Spinal cord (tissue), 10 donors: ENCODE results near the gene ARHGEF17. TPM values are rescaled to one million over a fixed set of nuclear protein-coding genes. Genes with fewer than 3 reads are reported as not detected.

Source experiments
- DNase-seq, 6 donors: peaks; one replicate each; pipeline versions ENCODE4 v3.0.0 to v3.0.0-alpha.2; 2013 to 2015; ENCODE audit warnings: low spot score in 6 of 6, low read depth in 4 of 6
- H3K27ac ChIP-seq: one replicate; pipeline ENCODE4 v1.5.1; 2013; ENCODE audit warnings: low read depth, low read length, control low read depth
- H3K27me3 ChIP-seq: one replicate; pipeline ENCODE4 v1.6.1; 2013; ENCODE audit warnings: low read length; ENCODE audit not compliant: control insufficient read depth, insufficient read depth
- H3K36me3 ChIP-seq: one replicate; pipeline ENCODE4 v1.6.1; 2013; ENCODE audit warnings: low read length; ENCODE audit not compliant: control insufficient read depth, insufficient read depth
- H3K4me1 ChIP-seq: one replicate; pipeline ENCODE4 v1.6.1; 2013; ENCODE audit warnings: low read length; ENCODE audit not compliant: control insufficient read depth, insufficient read depth
- H3K4me3 ChIP-seq: one replicate; pipeline ENCODE4 v1.5.1; 2013; ENCODE audit warnings: low read depth, low read length, control low read depth
- H3K9me3 ChIP-seq: one replicate; pipeline ENCODE4 v1.6.1; 2013; ENCODE audit warnings: low read length; ENCODE audit not compliant: control insufficient read depth, insufficient read depth
- WGBS: methylation state at CpG from one replicate; pipeline ENCODE4 v1.1.5; 2013; ENCODE audit warnings: missing lambda C conversion rate; ENCODE audit not compliant: insufficient coverage; 5-methylcytosine and 5-hydroxymethylcytosine counted together
- polyA plus RNA-seq, 2 donors: library from polyadenylated mRNA; unstranded; fragments of 120-200 nt; gene quantifications; one replicate each; pipeline ENCODE4 v1.2.1, GENCODE V29; 2013; ENCODE audit not compliant: insufficient read length in 2 of 2
- total RNA-seq, 2 donors: library from RNA; depleted of rRNA in 1 of 2; stranded (reverse); fragments of 120-200 nt in 1 of 2; fragments of >200 nt in 1 of 2; gene quantifications; one replicate each; pipeline versions ENCODE4 v1.2.3 to v1.2.4, GENCODE V29; 2013 to 2014
- donor health status: healthy.

The ARHGEF17 gene
- total and polyA plus RNA-seq, 4 donors, result 37.3 to 105 (median 67.5) TPM

DNA sequence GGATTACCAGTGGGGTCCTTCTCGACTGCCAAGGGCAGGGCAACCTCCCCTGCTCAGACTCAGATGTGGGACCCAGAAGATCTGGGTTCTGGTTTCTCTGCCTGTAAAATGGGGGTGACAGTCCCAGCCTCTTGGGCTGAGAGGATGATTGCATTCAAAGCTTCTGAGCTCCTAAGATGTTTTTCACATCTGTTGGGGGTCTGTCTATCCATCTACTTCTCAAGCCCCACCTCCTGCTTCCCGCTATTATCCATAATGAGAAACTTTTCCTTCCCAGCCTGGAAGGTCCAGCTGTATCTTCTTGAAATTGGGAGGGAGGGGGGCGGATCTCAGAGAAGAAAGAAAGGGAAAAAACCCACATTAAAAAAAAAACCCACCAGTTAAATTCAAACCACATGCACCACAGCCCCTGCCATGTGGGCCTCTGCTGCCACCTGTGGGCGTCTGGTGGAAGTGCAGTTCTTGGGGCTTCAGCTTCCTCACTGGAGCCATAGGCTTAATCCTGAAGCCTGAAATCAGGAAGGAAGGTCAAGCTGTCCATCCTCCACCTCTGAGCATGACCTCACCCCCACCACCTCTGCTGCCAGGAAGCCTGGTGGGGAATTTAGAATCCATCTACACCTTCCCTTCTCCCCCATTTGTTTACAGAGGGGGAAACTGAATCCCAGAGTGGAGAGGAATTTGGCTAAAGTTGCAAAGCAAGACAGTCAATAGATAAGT, 27.3 kb downstream of the ARHGEF17 start:
- no peaks in the 10 kb centered on the region for H3K36me3 ChIP-seq
- H3K4me3 ChIP-seq, result no peak overlapping the region
- WGBS, result 0% methylated on average over 1 of the region's 4 CpGs
- DNase-seq, result peak in 5 of 6 donors; percentile 79 to 96 (median 79)
- H3K27ac ChIP-seq, result peak overlapping the region; percentile 89
- peaks cover 68% of the 10 kb centered on the region for H3K4me1 ChIP-seq
- H3K27me3 ChIP-seq, result no peaks in the 10 kb centered on the region
- H3K9me3 ChIP-seq, result no peaks in the 10 kb centered on the region

DNA sequence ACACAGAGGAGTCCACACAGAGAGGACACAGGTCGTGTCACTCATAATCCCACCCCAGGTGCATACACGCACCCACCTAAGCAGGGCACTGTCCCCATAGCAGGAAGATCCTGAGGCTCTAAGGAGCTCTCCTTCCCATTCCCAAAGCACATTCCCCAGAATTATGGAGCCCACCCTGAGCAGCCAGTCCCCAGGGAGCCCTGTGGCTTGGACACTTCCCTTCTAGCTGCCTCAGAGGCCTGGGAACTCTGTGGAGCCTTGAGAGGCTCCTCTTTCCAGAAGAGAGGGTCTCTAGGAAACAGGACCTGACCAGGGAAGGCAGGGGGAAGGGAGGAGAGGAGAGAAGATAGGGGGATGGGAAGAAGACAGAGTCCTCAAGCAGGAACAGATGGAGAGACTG, 29.8 kb downstream of the ARHGEF17 start:
- H3K27ac ChIP-seq, result no peak overlapping the region

DNA sequence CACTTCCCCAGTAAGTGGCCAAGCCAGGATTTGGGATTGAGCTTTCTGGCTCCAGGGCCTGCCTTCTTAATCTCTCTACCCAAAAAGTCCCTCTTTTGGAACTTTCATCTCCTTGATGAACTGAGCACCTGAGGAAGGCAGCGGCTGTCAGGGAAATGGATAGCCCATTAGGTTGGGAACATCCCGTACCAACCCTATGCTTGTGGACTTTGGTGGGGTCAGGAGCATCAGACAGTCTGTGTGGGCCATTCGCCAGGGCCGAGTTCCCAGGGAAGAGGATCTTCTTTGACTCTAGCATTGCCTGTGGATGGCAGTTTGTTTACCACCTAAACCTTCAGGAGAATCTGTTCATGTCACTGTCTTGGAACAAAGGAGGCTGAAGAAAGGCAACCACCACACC, 30.2 kb downstream of the ARHGEF17 start:
- DNase-seq, result no peak
- Histone ChIP-seq H3K27me3 (no peaks in the 10 kb centered on the region), H3K36me3 (peaks cover 5% of the 10 kb centered on the region), H3K27ac (no peak overlapping the region), H3K9me3 (no peaks in the 10 kb centered on the region), H3K4me1 (peaks cover 55% of the 10 kb centered on the region), H3K4me3 (no peak overlapping the region)
- WGBS, result 86% methylated on average over 4 of the region's 4 CpGs

More for the DNA sequence above, 29.8 kb downstream of the ARHGEF17 start:
- WGBS, result 90% methylated on average over 2 of the region's 2 CpGs
- Histone ChIP-seq H3K4me3 (no peak overlapping the region), H3K36me3 (peaks cover 3% of the 10 kb centered on the region), H3K4me1 (peaks cover 56% of the 10 kb centered on the region), H3K9me3 (no peaks in the 10 kb centered on the region), H3K27me3 (no peaks in the 10 kb centered on the region)
- no peak for DNase-seq

DNA sequence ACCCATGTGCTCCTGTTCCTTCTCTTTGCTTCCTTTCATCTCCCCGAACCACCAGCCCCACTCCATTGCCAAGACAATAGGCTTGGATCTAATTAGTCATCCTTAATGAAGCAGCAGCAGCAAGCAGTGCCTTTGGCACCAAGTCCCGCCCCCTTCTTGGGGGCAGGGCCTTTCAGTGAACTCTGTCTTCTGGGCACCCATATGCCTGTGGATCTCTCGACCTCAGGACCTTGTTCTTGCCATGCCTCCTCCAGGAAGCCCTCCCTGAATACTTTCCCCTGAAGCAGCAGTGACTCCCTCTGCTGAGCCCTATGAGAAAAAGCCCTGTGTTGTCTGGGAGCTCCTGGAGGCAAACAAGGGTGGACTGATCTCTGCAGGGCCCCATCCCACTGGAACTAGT, 32.1 kb downstream of the ARHGEF17 start:
- Histone ChIP-seq H3K27me3 (no peaks in the 10 kb centered on the region), H3K27ac (no peak overlapping the region), H3K36me3 (peaks cover 13% of the 10 kb centered on the region), H3K4me1 (peaks cover 55% of the 10 kb centered on the region), H3K4me3 (no peak overlapping the region), H3K9me3 (no peaks in the 10 kb centered on the region)
- 43% methylated on average over 3 of the region's 3 CpGs for WGBS
- no peak for DNase-seq

DNA sequence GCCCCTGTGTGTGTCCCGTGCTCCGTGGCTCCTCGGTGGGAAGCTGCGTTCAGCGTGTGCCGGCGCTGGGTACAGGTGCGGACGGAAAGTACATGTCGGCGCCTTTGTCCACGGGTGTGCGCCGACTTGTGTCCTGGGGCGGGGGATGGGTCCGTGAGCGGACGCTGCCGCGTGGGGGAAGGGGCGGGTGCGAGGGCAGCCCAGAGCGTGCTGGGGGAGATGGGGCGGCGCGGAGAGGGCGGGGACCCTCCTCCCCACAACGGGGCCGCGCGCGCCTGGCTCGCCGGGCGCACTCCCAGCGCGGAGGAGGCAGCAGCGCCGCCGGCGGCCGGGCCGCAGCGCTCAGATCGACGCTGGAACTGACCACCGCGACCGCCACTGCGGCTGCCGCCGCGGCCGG, 34.6 kb downstream of the ARHGEF17 start:
- peak in 2 of 6 donors; percentile 75 to 84 for DNase-seq
- WGBS, result 5% methylated on average over 54 of the region's 54 CpGs
- H3K4me1 ChIP-seq, result peaks cover 70% of the 10 kb centered on the region
- H3K27ac ChIP-seq, result no peak overlapping the region
- peak overlapping the region; percentile 26 for H3K4me3 ChIP-seq
- peaks cover 33% of the 10 kb centered on the region for H3K36me3 ChIP-seq
- H3K9me3 ChIP-seq, result no peaks in the 10 kb centered on the region
- no peaks in the 10 kb centered on the region for H3K27me3 ChIP-seq

DNA sequence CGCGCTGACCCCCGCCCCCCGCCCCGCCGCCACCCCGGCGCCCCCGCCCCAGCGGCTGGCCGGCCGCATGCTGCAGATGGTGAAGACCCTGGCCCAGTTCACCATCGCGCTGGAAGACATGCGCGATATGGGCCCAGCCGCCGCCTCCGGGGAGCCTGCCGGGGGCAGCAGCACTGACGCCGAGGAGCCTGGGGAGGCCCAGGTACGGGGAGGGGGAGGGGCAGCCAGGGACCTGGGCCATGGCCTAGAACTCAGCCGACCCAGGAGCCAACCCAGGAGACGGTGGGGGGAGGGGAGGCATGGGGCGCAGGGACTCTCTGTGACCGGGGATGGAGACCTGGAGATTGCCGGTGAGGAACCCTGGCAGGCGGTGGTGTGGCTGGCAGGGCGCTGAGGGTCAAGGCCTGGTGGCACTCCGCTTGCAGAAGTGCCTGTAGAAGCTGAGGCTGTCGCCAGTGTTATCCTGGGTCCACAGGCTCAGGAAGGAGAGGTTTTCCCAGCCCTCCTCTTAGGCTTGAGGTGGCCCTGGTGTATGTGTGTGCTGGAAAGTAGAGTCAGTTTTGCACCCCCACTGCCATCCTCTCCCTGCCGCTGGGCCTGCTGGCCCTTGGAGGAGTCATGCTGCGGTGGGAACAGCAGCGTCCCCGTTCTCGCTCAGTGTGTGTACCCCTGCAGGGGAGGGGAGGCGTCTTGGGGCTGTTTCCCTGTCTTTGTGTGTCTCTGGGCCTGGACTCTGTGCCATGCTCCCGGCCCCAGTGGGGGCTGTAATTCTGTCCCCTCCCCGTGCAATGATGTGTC, 35.2 kb downstream of the ARHGEF17 start:
- no peaks in the 10 kb centered on the region for H3K27me3 ChIP-seq
- no peak overlapping the region for H3K27ac ChIP-seq
- peaks cover 39% of the 10 kb centered on the region for H3K36me3 ChIP-seq
- no peaks in the 10 kb centered on the region for H3K9me3 ChIP-seq
- WGBS, result 13% methylated on average over 38 of the region's 40 CpGs
- peak overlapping the region; percentile 10 for H3K4me3 ChIP-seq
- peak in 2 of 6 donors; percentile 45 to 63 for DNase-seq
- peaks cover 64% of the 10 kb centered on the region for H3K4me1 ChIP-seq

DNA sequence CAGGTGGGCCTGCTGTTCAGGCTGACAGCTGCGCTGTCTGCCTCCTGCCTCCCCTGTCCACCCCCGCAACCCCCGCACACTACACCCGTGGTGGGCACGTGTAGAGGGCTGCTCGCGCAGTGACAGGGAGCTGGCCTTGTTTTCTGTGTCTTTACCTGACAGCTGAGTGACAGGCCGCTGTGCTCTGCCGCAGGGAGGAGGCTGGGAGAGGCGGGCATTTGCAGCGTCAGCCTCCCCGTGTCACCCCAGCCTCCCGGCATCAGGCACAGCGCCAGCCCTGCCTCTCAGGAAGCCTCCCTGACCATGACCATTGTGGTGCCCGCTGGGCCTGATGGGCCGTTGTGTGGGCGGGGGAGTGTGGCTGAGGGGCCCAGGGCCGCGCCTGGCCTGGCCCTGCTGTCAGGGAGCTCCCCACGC, 36.1 kb downstream of the ARHGEF17 start:
- Histone ChIP-seq H3K4me3 (peak overlapping the region; percentile 14), H3K9me3 (no peaks in the 10 kb centered on the region), H3K36me3 (peaks cover 48% of the 10 kb centered on the region), H3K4me1 (peaks cover 60% of the 10 kb centered on the region), H3K27me3 (no peaks in the 10 kb centered on the region), H3K27ac (no peak overlapping the region)
- peak in 2 of 6 donors; percentile 69 to 71 for DNase-seq
- 34% methylated on average over 20 of the region's 20 CpGs for WGBS

DNA sequence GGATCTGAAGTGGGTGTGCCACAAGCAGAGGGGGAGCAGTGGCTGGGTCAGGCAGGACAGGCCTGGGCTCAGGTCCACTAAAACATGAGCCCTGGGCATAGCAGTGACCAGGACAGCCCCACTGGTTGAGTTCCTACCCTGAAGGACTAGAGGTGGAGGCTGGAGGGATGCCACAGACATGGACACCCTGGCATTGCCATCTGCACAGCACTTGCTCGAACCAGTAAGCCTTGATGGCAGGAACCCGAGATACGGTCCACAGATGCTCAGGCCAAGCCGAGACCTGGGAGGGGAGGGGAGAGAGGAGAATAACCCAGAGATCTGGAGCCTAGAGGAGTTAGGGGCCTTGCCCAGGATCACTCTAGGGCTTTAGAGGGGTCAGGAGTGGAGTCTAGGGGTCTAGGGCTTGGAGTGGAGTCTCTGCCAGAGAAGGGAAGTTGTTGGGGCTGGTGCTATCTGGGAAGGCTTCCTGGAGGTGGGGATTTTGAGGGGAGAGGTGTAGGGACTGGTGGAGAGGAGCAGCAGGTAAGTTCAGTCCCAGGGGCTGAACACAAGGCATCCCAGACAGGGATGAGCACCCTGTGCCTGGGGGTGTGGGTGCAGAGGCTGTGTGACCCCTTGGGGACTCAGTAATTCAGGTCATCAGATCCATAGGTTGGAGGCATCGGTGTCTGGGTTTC, 37.5 kb downstream of the ARHGEF17 start:
- H3K4me3 ChIP-seq, result no peak overlapping the region
- peaks cover 54% of the 10 kb centered on the region for H3K36me3 ChIP-seq
- no peaks in the 10 kb centered on the region for H3K27me3 ChIP-seq
- H3K27ac ChIP-seq, result no peak overlapping the region
- H3K4me1 ChIP-seq, result peaks cover 56% of the 10 kb centered on the region
- no peak for DNase-seq
- 83% methylated on average over 4 of the region's 5 CpGs for WGBS
- no peaks in the 10 kb centered on the region for H3K9me3 ChIP-seq

DNA sequence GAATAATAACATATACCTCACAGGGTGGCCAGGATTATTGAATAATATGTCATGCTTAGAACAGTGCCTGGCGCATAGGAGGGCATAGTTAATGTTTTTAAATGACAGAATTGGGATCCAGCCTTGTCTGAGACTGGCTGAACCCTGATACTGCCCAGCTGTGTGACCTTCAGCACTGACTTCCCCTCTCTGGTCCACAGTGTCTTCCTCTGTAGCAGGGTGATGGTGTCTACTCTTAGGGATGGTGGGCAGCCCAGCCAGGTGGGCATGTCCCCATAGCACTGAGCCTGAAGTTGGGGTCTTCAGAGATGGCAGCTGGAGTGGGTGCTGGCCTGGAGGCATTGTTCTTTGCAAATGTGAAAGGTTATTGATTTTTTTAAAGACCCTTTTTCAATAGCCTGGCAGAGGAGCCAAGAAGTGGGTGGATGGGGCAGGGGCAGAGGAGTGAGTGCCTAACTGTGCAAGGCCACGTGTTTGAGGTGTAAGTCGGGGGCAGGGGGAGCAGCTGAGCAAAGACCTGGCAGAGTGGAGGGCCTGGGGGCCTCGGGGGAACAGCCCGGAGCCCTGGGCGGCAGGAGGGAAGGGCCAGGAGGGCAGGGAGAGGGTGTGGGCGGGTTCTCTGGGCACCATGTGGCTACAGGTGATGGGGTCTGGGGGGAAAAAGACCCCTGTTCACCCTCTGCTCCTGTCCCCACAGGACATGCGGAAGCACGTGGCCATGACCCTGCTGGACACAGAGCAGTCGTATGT, 38.3 kb downstream of the ARHGEF17 start:
- Histone ChIP-seq H3K4me3 (no peak overlapping the region), H3K27me3 (no peaks in the 10 kb centered on the region), H3K9me3 (no peaks in the 10 kb centered on the region), H3K27ac (no peak overlapping the region), H3K36me3 (peaks cover 58% of the 10 kb centered on the region), H3K4me1 (peaks cover 61% of the 10 kb centered on the region)
- 62% methylated on average over 5 of the region's 10 CpGs for WGBS
- no peak for DNase-seq
